NCI-H748 (cell line): ENCODE results near the gene NEURL3.
A peak's percentile ranks its signal among the peaks of the same experiment; 100 is the strongest.

Experiments used
- DNase-seq: peaks from one replicate; lab custom pipeline; 2025; ENCODE audit not compliant: unreplicated experiment; lab: John Stamatoyannopoulos, UW

The NEURL3 gene

GRCh38 chr2:96528006-96528699 is 23.0 kb upstream of the NEURL3 start:
- DNase-seq = no peak

- no peak for DNase-seq
These were observed 22.3 kb upstream of the NEURL3 start for GRCh38 chr2:96527286-96528005.

- no peak for DNase-seq
These were observed 21.6 kb upstream of the NEURL3 start for GRCh38 chr2:96526615-96527285.

- DNase-seq = no peak
These were observed 21.0 kb upstream of the NEURL3 start for GRCh38 chr2:96526101-96526591.

- no peak for DNase-seq
These were observed 20.0 kb upstream of the NEURL3 start for GRCh38 chr2:96525211-96525507.

- DNase-seq = no peak
These were observed 19.5 kb upstream of the NEURL3 start for GRCh38 chr2:96524482-96525210.

GRCh38 chr2:96523659-96524481 is 18.7 kb upstream of the NEURL3 start:
- no peak for DNase-seq

- DNase-seq = no peak
These were observed 17.4 kb upstream of the NEURL3 start for GRCh38 chr2:96522304-96523203.

- DNase-seq = no peak
These were observed 16.1 kb upstream of the NEURL3 start for GRCh38 chr2:96521219-96521618.

GRCh38 chr2:96520697-96521096 is 15.5 kb upstream of the NEURL3 start:
- DNase-seq = no peak

- no peak for DNase-seq
These were observed 15.1 kb upstream of the NEURL3 start for GRCh38 chr2:96520231-96520630.

- no peak for DNase-seq
These were observed 11.9 kb upstream of the NEURL3 start for GRCh38 chr2:96517079-96517478.

- DNase-seq = no peak
These were observed 9.4 kb upstream of the NEURL3 start for GRCh38 chr2:96514521-96514920.

- DNase-seq = no peak
These were observed 7.2 kb upstream of the NEURL3 start for GRCh38 chr2:96512341-96512740.

- DNase-seq = no peak
These were observed 6.7 kb upstream of the NEURL3 start for GRCh38 chr2:96511851-96512250.

GRCh38 chr2:96510931-96511595 is 5.9 kb upstream of the NEURL3 start:
- no peak for DNase-seq

GRCh38 chr2:96509847-96510230 is 4.7 kb upstream of the NEURL3 start:
- no peak for DNase-seq

- DNase-seq = peak; percentile 75
These were observed 4.1 kb upstream of the NEURL3 start for GRCh38 chr2:96509114-96509846.
